Heart right ventricle (tissue), 16 donors: Measurements from ENCODE around the gene C2CD3. TPM values are rescaled to one million over a fixed set of nuclear protein-coding genes. Genes with fewer than 3 reads are reported as not detected.

Source experiments
- ATAC-seq, 8 donors: fragments of 200-7000 bp; cut with Tn5 transposase; one replicate each; pipeline ENCODE4 v1.9.1; 2020; ENCODE audit warnings: mild to moderate bottlenecking in 8 of 8, moderate library complexity in 8 of 8, moderate number of reproducible peaks in 1 of 8
- DNase-seq, 2 donors: peaks; one replicate each; pipeline ENCODE4 v3.0.0-alpha.2; 2020
- H3K27ac ChIP-seq, 10 donors: fragments of 200-600 bp; sonication (generic) in 2 of 10; one replicate each; pipeline versions ENCODE4 v1.5.0 to v1.8.0; 2020 to 2022; ENCODE audit warnings: mild to moderate bottlenecking in 3 of 10
- H3K27me3 ChIP-seq, 7 donors: fragments of 200-600 bp; one replicate each; pipeline ENCODE4 v1.8.0; 2021 to 2022; ENCODE audit warnings: mild to moderate bottlenecking in 2 of 7
- H3K36me3 ChIP-seq, 9 donors: fragments of 200-600 bp; sonication (generic) in 1 of 9; one replicate each; pipeline versions ENCODE4 v1.5.0 to v1.8.0; 2020 to 2022; ENCODE audit warnings: mild to moderate bottlenecking in 2 of 9
- H3K4me1 ChIP-seq, 9 donors: fragments of 200-600 bp; sonication (generic) in 1 of 9; one replicate each; pipeline versions ENCODE4 v1.5.0 to v1.8.0; 2020 to 2022; ENCODE audit warnings: mild to moderate bottlenecking in 4 of 9
- H3K4me3 ChIP-seq, 10 donors: fragments of 200-600 bp; sonication (generic) in 2 of 10; one replicate each; pipeline versions ENCODE4 v1.5.0 to v1.8.0; 2020 to 2022; ENCODE audit warnings: mild to moderate bottlenecking in 7 of 10, moderate library complexity in 2 of 10
- H3K9me3 ChIP-seq, 11 donors: fragments of 200-600 bp in 10 of 11; sonication (generic) in 2 of 11; one replicate each; pipeline versions ENCODE4 v1.5.0 to v1.8.0; 2013 to 2022; ENCODE audit warnings: mild to moderate bottlenecking in 2 of 11, control low read depth in 1 of 11, moderate library complexity in 1 of 11
- WGBS, 2 donors: extraction: QIAGEN DNeasy Blood & Tissue Kit; methylation state at CpG; one replicate each; pipeline ENCODE4 v1.1.7; 2013; ENCODE audit warnings: inconsistent platforms in 1 of 2; 5-methylcytosine and 5-hydroxymethylcytosine counted together
- intact Hi-C, 10 donors: fragments of 100-400 bp; cut with DNase I; formaldehyde crosslinking; loops; one replicate each; pipeline versions ENCODE4 v1.11.1 to v1.14.2; 2022
- polyA plus RNA-seq, 2 donors: library from polyadenylated mRNA; stranded (reverse); fragments of 200-250 nt; gene quantifications; one replicate each; pipeline ENCODE4 v1.2.3, GENCODE V29; 2013
- total RNA-seq, 10 donors: library from RNA; stranded (reverse); fragmentation: NEBNext Ultra II Directional in 3 of 10; extraction: Animal tissue kit (Norgen Biotek cat#: 25700) in 3 of 10; gene quantifications; one replicate each; pipeline versions ENCODE4 v1.2.1 to v1.2.4, GENCODE V29; 2021 to 2023
- TF ChIP-seq, protein P1 (sequence below), 9 donors: fragments of 200-600 bp; sonication (generic) in 2 of 9; IDR thresholded peaks; one replicate each; pipeline versions ENCODE4 v1.5.0 to v1.8.0; 2021 to 2022; ENCODE audit warnings: antibody characterized with exemption in 9 of 9, mild to moderate bottlenecking in 5 of 9, moderate library complexity in 1 of 9
- donor health status: Arrhythmogenic right ventricular cardiomyopathy.
- donor health status: ischemic (EF 13 %, LVEDD 7.1; RV severe dilation, severe dysfunction).
- donor health status: healthy with polysubstance abuse.
- donor health status: DM: no; HTN: yes; CAD: no.
- donor health status: DM: no; HTN: no; CAD: no.
- donor health status: ischemic (EF 25% LVEDD 6.9; RV normal size, moderate dysfunction).
- donor health status: ischemic (EF 25% LVEDD 5.7; RV mildly dilated, moderate dysfunction).
- donor health status: healthy.
- donor health status: DM: yes; HTN: yes; CAD: no.
- donor health status: Ischemic cardiomyopathy.
- donor health status: ischemic (EF 35%, LVEDD 5.7; RV mildly dilated, moderate dysfunction).
- donor health status: nonischemic (EF 11% LVEDD 7.7; RV severe dilation, severe dysfunction).
- donor health status: DM: yes; HTN: yes; CAD: no.
- donor health status: PGD.
- donor health status: ischemic (EF 29% LVEDD 5.4; RV normal size, mild dysfunction).
- donor health status: nonischemic (EF 23%, LVEDD 6.1; RV moderate dilation, normal function).

C2CD3 gene
- total and polyA plus RNA-seq, 12 donors: 7.8 to 14.8 (median 11.9) TPM

DNA sequence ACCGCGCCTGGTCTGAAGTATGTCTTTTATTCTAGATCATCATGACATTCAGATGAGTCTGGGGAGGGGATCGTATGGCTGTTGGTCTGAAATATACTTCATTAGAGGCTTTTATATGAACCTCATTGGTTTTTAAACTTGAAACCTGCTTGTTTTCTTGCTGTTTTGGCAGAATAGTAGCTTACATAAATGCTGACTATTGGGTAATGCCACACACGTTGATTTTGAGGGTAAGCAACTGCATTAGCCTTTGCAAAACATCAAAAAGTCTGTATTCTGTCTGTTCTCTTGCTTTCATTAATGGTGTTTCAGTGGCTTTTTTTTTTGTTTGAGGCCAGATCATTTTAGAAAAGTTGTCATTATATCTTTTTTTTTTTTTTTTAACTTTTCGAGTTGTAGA, 14.5 kb upstream of the C2CD3 start:
- TF ChIP-seq, protein P1, sequence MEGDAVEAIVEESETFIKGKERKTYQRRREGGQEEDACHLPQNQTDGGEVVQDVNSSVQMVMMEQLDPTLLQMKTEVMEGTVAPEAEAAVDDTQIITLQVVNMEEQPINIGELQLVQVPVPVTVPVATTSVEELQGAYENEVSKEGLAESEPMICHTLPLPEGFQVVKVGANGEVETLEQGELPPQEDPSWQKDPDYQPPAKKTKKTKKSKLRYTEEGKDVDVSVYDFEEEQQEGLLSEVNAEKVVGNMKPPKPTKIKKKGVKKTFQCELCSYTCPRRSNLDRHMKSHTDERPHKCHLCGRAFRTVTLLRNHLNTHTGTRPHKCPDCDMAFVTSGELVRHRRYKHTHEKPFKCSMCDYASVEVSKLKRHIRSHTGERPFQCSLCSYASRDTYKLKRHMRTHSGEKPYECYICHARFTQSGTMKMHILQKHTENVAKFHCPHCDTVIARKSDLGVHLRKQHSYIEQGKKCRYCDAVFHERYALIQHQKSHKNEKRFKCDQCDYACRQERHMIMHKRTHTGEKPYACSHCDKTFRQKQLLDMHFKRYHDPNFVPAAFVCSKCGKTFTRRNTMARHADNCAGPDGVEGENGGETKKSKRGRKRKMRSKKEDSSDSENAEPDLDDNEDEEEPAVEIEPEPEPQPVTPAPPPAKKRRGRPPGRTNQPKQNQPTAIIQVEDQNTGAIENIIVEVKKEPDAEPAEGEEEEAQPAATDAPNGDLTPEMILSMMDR (IDR thresholded peaks at IDR 0.05): no peak
- H3K27me3 ChIP-seq: no peaks in the 10 kb centered on the region
- no peak overlapping the region for H3K27ac ChIP-seq
- peaks cover 0 to 8% (median 0%) of the 10 kb centered on the region in 9 donors for H3K36me3 ChIP-seq
- no peak for DNase-seq
- 86 to 88% methylated on average over 5 of the region's 5 CpGs for WGBS, 2 donors
- peaks cover 0 to 12% (median 0%) of the 10 kb centered on the region in 9 donors for H3K4me1 ChIP-seq
- no peak for ATAC-seq
- intact Hi-C loops: no loop called here
- no peak overlapping the region for H3K4me3 ChIP-seq
- peaks cover 0 to 8% (median 0%) of the 10 kb centered on the region in 11 donors for H3K9me3 ChIP-seq

DNA sequence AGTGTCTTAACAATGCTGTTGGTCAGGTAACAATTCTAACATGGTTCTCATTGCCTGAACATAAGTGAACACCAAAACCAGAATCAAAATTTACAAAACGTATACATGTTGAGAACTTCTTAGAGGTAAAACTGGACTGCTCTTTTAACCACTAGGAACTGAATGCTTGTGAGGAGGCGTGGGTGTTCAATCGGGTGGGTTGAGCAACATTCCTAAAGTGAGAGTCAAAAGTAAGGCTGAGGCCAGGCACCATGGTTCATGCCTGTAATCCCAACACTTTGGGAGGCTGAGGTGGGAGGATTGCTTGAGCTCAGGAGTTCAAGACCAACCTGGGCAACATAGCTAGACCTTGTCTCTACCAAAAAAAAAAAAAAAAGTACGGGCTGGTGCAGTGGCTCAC, 11.8 kb upstream of the C2CD3 start:
- peaks cover 0 to 19% (median 3%) of the 10 kb centered on the region in 9 donors for H3K4me1 ChIP-seq
- TF ChIP-seq, protein P1 (IDR thresholded peaks at IDR 0.05): no peak
- intact Hi-C loops: no loop called here
- no peak overlapping the region for H3K4me3 ChIP-seq
- peaks cover 0 to 5% (median 0%) of the 10 kb centered on the region in 11 donors for H3K9me3 ChIP-seq
- H3K27ac ChIP-seq: no peak overlapping the region
- no peaks in the 10 kb centered on the region for H3K27me3 ChIP-seq
- no peaks in the 10 kb centered on the region for H3K36me3 ChIP-seq
- ATAC-seq (no peak), DNase-seq (no peak)
- 89 to 97% methylated on average over 4 of the region's 4 CpGs for WGBS, 2 donors

DNA sequence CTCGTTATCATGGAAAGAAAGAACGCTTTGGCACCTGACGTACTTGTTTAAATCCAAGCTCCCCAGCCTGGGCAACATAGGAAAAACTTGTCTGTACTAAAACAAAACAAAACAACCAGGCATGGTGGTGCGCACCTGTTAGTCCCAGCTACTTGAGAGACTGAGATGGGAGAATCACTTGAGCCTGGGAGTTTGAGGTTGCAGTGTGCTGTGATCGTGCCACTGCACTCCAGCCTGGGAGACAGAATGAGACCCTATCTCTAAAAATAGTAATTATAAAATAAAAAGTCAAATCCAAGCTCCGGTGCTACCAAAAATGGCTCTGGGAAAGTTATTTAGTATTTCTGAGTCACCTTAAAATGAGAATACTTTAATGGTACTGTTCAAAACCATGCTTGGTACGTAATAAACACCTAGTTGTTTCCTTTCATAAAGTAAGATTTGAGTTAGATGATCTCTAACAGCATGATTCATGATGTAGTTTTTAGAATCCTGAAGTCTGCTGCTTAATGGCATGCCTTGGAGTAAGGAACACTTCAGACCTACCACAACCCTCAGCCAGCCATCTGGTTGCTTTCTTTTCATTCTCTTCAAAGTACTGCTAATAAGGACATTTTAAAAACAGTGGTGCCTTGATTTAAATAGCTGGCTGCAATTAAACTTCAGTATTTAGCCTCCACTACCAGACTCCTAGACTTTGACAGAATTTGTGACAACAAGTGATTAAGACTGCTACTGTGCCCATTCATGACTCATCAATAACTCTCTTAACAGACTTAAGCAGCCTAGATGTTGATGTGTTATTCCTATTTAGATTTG, 8.6 kb upstream of the C2CD3 start:
- Histone ChIP-seq H3K27me3 (no peaks in the 10 kb centered on the region), H3K4me3 (no peak overlapping the region)

DNA sequence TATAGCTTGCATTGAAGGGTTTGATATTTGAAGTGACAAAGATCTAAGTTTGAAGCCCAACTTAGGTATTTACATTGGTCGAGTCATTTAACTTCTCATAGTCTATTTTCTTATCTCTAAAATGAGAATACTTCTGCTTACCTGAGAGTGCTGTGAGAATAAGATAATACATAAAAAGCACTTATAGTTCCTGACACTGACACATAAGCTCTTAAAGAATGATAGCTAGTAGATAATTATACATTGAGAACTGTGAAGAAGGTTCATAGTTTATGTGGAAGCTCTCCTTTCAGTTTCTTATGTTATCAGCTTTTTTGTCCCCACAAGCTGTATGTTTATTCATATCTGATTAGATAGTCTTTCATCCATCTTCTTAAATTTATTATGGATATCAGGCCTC, 5.1 kb upstream of the C2CD3 start:
- intact Hi-C loops: loop anchor here in 1 of 10 donors (10.0 kb wide), 2 partner anchors 191 to 789 kb away; partner anchors contain the start of gene UCP2
- WGBS, 2 donors: 84 to 85% methylated on average over 1 of the region's 1 CpG
- DNase-seq (no peak), ATAC-seq (no peak)
- H3K4me3 ChIP-seq: no peak overlapping the region
- H3K36me3 ChIP-seq: peaks cover 0 to 10% (median 0%) of the 10 kb centered on the region in 9 donors
- TF ChIP-seq, protein P1 (IDR thresholded peaks at IDR 0.05): no peak
- no peak overlapping the region for H3K27ac ChIP-seq
- no peaks in the 10 kb centered on the region for H3K27me3 ChIP-seq
- no peaks in the 10 kb centered on the region for H3K9me3 ChIP-seq
- H3K4me1 ChIP-seq: peaks cover 0 to 38% (median 29%) of the 10 kb centered on the region in 9 donors

More for the DNA sequence above, 8.6 kb upstream of the C2CD3 start:
- Histone ChIP-seq H3K27ac (no peak overlapping the region), H3K4me1 (peaks cover 0 to 14% (median 5%) of the 10 kb centered on the region in 9 donors), H3K36me3 (peaks cover 0 to 5% (median 0%) of the 10 kb centered on the region in 9 donors), H3K9me3 (no peaks in the 10 kb centered on the region)
- TF ChIP-seq, protein P1 (IDR thresholded peaks at IDR 0.05): no peak
- ATAC-seq (no peak), DNase-seq (no peak)
- intact Hi-C loops: loop anchor here in 1 of 10 donors (10.0 kb wide), 2 partner anchors 195 to 785 kb away; partner anchors contain the start of gene UCP2
- 77 to 79% methylated on average over 7 of the region's 7 CpGs for WGBS, 2 donors
